GM06990 (cell line): ENCODE measurements around the gene IGFBP1.

Experiments
- DNase-seq: peaks from one replicate; pipeline ENCODE4 v3.0.0-alpha.2; 2011; ENCODE audit not compliant: insufficient read length; ENCODE audit errors: extremely low read depth
- H3K27me3 ChIP-seq: replicated peaks from 2 replicates; pipeline ENCODE4 v1.6.0; 2011; ENCODE audit warnings: low read length; ENCODE audit not compliant: control insufficient read depth, insufficient read depth
- H3K36me3 ChIP-seq: 2 replicates; pipeline ENCODE4 v1.5.1; 2011; ENCODE audit warnings: low read length; ENCODE audit not compliant: control insufficient read depth, insufficient read depth
- H3K4me3 ChIP-seq: replicated peaks from 2 replicates; pipeline ENCODE4 v1.5.1; 2011; ENCODE audit warnings: low read depth, mild to moderate bottlenecking, control low read depth, low read length
- TF ChIP-seq, protein P1 (sequence below): IDR thresholded peaks from 2 replicates; pipeline ENCODE4 v1.5.1; 2011; ENCODE audit warnings: low read length, control low read depth, mild to moderate bottlenecking, inconsistent platforms; ENCODE audit not compliant: insufficient read depth, poor library complexity, severe bottlenecking

IGFBP1 gene

GRCh38 chr7:45891462-45892402 is 3.4 kb downstream of the IGFBP1 start:
- TF ChIP-seq, protein P1, sequence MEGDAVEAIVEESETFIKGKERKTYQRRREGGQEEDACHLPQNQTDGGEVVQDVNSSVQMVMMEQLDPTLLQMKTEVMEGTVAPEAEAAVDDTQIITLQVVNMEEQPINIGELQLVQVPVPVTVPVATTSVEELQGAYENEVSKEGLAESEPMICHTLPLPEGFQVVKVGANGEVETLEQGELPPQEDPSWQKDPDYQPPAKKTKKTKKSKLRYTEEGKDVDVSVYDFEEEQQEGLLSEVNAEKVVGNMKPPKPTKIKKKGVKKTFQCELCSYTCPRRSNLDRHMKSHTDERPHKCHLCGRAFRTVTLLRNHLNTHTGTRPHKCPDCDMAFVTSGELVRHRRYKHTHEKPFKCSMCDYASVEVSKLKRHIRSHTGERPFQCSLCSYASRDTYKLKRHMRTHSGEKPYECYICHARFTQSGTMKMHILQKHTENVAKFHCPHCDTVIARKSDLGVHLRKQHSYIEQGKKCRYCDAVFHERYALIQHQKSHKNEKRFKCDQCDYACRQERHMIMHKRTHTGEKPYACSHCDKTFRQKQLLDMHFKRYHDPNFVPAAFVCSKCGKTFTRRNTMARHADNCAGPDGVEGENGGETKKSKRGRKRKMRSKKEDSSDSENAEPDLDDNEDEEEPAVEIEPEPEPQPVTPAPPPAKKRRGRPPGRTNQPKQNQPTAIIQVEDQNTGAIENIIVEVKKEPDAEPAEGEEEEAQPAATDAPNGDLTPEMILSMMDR, result no peak
- peaks cover 8% of the 10 kb centered on the region; the same call in 1 of the 2 replicates for H3K27me3 ChIP-seq
- no peak for DNase-seq
- no peaks in the 10 kb centered on the region for H3K36me3 ChIP-seq
- no peak overlapping the region for H3K4me3 ChIP-seq

DNA sequence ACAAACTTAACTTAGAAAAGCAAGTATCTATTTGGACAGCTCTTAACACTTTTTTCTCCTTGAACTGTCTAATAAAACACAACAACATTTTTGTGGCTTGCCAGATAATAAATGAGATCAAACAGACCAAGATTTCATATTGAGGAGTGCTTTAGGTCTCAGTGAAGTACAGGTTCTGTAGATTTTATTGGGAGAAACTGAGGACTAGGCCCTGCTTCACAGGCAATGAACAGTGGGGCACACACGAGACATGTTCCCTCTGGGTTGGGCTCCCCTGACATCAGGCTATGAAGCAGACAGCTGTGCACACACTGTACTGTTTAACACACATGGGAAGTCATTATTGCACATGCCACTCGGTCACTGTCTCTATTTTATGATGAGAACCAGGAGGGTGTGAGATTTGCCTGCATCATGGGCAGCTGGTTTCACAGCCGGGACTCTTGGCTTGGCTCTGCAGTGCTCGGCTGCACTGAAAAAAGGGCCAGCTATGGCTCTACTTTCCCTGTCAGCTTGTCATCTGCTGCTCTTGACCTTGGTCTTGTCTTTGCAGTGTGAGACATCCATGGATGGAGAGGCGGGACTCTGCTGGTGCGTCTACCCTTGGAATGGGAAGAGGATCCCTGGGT is 4.2 kb downstream of the IGFBP1 start:
- no peak for DNase-seq
- Histone ChIP-seq H3K27me3 (peaks cover 8% of the 10 kb centered on the region; the same call in 1 of the 2 replicates), H3K4me3 (no peak overlapping the region), H3K36me3 (no peaks in the 10 kb centered on the region)
- TF ChIP-seq, protein P1, result no peak

DNA sequence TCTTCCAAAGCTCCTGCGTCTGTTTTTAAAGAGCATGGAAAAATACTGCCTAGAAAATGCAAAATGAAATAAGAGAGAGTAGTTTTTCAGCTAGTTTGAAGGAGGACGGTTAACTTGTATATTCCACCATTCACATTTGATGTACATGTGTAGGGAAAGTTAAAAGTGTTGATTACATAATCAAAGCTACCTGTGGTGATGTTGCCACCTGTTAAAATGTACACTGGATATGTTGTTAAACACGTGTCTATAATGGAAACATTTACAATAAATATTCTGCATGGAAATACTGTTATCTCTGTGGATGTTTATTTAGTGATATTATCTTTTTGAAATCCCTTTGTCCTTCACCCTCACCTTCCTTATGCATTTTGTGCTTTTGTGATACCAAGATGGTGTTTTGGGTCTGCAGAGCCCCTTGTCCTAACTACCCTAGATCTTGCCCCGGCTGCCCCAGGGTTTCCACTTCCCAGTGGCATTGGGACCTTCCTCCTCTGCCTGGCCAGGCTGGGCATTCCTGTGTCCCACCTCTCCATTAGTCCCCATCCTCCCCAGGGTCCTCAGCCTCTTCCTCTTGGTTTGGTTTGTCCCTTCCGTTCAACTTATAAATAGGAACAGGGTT is 5.2 kb downstream of the IGFBP1 start:
- TF ChIP-seq, protein P1, result no peak
- Histone ChIP-seq H3K27me3 (peaks cover 6% of the 10 kb centered on the region; the same call in 1 of the 2 replicates), H3K4me3 (no peak overlapping the region), H3K36me3 (no peaks in the 10 kb centered on the region)
- no peak for DNase-seq

- Histone ChIP-seq H3K4me3 (no peak overlapping the region), H3K27me3 (peaks cover 5% of the 10 kb centered on the region; the same call in 1 of the 2 replicates), H3K36me3 (no peaks in the 10 kb centered on the region)
- TF ChIP-seq, protein P1, result no peak
- DNase-seq, result no peak
Measured at GRCh38 chr7:45893996-45894664, 5.8 kb downstream of the IGFBP1 start.

DNA sequence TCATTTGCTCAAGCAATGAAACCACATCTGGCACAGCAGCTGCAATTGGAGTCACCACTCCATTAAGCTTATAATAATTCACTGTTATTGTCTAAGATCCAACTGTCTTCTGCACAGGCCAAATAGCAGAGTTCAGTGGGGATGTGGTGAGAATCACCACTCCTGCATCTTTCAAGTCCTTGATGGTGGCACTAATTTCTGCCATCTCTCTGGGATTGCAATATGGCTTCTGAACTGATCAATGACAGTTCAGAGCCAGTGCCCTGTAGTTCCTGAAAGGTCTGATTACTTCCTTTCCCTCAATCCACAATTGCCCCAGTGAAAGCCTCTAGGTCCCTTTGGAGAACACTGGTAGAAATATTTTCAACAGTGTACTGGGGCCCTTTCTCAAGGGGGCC is 6.4 kb downstream of the IGFBP1 start:
- no peaks in the 10 kb centered on the region for H3K36me3 ChIP-seq
- TF ChIP-seq, protein P1, result no peak
- H3K27me3 ChIP-seq, result peaks cover 3% of the 10 kb centered on the region; the same call in 1 of the 2 replicates
- H3K4me3 ChIP-seq, result no peak overlapping the region
- DNase-seq, result no peak
